PFSK-1 (cell line): ENCODE data around the gene SLC9A9.

Experiments
- FOXP2 ChIP-seq: optimal IDR thresholded peaks from 2 replicates; pipeline ENCODE3; 2011; ENCODE audit warnings: borderline replicate concordance, control low read depth, inconsistent platforms; ENCODE audit not compliant: insufficient read depth; ENCODE audit errors: extremely low read length, extremely low read depth
- POLR2AphosphoS5 ChIP-seq: IDR thresholded peaks from 2 replicates; pipeline ENCODE4 v1.6.1; 2012; ENCODE audit warnings: low read depth, mild to moderate bottlenecking, control low read depth, low read length, moderate library complexity
- SIN3A ChIP-seq: IDR thresholded peaks from 2 replicates; pipeline ENCODE4 v1.6.1; 2012; ENCODE audit warnings: mild to moderate bottlenecking, low read length, moderate library complexity, borderline replicate concordance; ENCODE audit not compliant: insufficient read depth
- TAF1 ChIP-seq: IDR thresholded peaks from 2 replicates; pipeline ENCODE4 v1.6.1; 2012; ENCODE audit warnings: low read length, control low read depth, borderline replicate concordance; ENCODE audit not compliant: insufficient read depth
- TF ChIP-seq, protein P1 (sequence below), 2 experiments: IDR thresholded peaks; 2 replicates each; pipeline versions ENCODE4 v1.6.1 to v1.8.0; 2011 to 2012; ENCODE audit warnings: low read depth in 2 of 2, low read length in 2 of 2, control low read depth in 1 of 2, inconsistent platforms in 1 of 2, mild to moderate bottlenecking in 1 of 2, moderate library complexity in 1 of 2; ENCODE audit not compliant: insufficient read depth in 1 of 2

SLC9A9 gene

DNA sequence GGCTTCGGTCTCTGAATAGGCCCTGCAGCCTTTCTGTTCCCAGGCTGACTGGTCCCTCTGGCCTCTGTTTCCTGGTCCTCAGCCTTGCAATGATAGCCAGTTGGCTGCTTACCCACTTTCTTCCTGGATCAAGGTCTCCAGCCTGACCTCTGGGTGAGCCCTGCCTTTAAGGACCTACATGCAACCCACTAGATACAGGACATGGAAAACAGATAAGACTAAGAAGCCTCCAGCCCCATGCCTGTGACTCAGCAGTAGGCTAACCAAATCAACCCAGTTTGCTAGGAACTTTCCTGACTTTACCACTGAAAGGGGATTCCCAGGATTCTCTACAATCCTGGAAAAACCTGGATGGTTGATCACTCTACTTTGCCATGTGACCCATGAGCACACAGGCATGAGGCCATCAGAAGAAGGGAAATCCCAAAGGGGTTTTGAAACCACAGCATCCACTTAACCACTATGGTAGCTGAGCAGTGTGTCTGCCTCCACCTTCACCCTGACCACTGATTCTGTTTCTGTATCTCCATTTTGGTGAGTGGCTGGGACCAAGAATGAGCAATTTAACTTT lies 540.6 kb downstream of the SLC9A9 start:
- TF ChIP-seq, protein P1, sequence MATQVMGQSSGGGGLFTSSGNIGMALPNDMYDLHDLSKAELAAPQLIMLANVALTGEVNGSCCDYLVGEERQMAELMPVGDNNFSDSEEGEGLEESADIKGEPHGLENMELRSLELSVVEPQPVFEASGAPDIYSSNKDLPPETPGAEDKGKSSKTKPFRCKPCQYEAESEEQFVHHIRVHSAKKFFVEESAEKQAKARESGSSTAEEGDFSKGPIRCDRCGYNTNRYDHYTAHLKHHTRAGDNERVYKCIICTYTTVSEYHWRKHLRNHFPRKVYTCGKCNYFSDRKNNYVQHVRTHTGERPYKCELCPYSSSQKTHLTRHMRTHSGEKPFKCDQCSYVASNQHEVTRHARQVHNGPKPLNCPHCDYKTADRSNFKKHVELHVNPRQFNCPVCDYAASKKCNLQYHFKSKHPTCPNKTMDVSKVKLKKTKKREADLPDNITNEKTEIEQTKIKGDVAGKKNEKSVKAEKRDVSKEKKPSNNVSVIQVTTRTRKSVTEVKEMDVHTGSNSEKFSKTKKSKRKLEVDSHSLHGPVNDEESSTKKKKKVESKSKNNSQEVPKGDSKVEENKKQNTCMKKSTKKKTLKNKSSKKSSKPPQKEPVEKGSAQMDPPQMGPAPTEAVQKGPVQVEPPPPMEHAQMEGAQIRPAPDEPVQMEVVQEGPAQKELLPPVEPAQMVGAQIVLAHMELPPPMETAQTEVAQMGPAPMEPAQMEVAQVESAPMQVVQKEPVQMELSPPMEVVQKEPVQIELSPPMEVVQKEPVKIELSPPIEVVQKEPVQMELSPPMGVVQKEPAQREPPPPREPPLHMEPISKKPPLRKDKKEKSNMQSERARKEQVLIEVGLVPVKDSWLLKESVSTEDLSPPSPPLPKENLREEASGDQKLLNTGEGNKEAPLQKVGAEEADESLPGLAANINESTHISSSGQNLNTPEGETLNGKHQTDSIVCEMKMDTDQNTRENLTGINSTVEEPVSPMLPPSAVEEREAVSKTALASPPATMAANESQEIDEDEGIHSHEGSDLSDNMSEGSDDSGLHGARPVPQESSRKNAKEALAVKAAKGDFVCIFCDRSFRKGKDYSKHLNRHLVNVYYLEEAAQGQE (IDR thresholded peaks at IDR 0.05; ENCODE audit: insufficient read depth in 1 of 2, low read depth in 2 of 2, low read length in 2 of 2): no peak
- no peak for TF ChIP-seq POLR2AphosphoS5
- no peak for TF ChIP-seq TAF1
- TF ChIP-seq SIN3A: no peak
- TF ChIP-seq FOXP2: no peak

DNA sequence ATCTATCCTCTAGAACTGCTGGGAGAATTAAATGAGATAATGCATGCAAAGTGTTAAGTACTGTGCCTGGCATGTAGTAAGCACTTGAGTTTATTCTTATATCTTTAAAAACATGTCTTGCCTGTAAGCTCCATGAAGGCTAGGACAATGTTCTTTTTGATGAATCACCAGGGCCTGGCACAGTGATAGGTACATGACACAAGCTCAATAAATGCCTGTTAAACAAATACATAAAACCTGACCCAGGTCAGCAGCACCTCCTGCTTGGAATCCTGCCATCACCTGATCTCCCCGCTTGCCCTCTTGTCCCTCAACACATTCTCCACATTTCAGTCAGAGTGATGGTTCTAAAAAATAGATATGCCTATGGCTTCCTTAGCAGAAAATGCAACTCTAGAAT lies 541.9 kb downstream of the SLC9A9 start:
- TF ChIP-seq POLR2AphosphoS5: no peak
- no peak for TF ChIP-seq FOXP2
- TF ChIP-seq, protein P1 (IDR thresholded peaks at IDR 0.05; ENCODE audit: insufficient read depth in 1 of 2, low read depth in 2 of 2, low read length in 2 of 2): no peak
- no peak for TF ChIP-seq SIN3A
- TF ChIP-seq TAF1: no peak

GRCh38 chr3:143302638-143303171 lies 545.6 kb downstream of the SLC9A9 start:
- TF ChIP-seq SIN3A (no peak), TAF1 (no peak), POLR2AphosphoS5 (no peak), FOXP2 (no peak)
- TF ChIP-seq, protein P1 (IDR thresholded peaks at IDR 0.05; ENCODE audit: insufficient read depth in 1 of 2, low read depth in 2 of 2, low read length in 2 of 2): no peak

DNA sequence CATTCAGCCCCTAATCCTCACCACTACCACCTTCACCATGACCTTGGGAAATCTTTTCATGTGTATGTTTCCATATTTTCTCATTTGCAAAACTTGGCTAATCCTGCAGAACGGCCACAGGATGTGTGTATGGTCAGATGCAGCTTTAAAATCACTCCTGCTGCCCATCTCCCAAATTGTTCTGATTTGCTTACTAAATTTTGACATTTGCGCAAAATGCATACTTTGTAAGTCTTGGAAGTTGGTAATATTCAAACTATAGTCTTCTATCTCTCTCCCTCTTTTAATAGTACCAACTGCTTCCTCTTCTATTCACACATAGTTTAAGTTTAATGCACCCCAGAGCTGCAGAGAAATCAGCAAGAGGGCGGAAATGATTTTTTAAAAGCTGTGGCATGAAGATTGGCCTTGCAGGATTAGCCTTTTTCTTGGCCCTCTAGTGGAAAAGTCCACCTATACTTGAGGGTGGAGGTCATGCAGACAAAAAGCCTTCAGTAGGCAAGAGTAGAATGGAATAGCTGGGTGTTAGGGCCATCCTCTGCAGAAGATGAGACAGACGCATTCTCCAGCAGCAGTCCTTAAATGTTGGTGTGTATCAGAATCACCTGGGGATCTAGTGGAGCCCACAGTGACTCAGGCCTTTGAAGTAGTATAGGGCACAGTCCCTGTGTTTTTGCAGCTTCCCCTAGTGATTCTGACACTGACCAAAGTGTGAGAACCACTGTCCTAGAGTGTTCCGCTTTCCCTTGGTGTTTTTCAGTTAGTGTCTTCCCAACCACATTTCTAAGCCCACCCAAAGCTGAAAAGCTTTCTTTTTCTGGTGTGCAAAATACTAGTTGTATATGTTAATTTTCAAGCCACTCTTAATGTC lies 547.0 kb downstream of the SLC9A9 start:
- TF ChIP-seq SIN3A: no peak
- TF ChIP-seq, protein P1 (IDR thresholded peaks at IDR 0.05; ENCODE audit: insufficient read depth in 1 of 2, low read depth in 2 of 2, low read length in 2 of 2): no peak
- no peak for TF ChIP-seq FOXP2
- no peak for TF ChIP-seq POLR2AphosphoS5
- no peak for TF ChIP-seq TAF1
